ENCODE data around the gene GLUD2. TPM values are rescaled to one million over a fixed set of nuclear protein-coding genes. Genes with fewer than 3 reads are reported as not detected.

GLUD2 gene
- total and polyA plus RNA-seq, 2 donors (not counting 1 experiment from before 2014, with no cell fraction given), result 0.19 to 0.42 TPM

DNA sequence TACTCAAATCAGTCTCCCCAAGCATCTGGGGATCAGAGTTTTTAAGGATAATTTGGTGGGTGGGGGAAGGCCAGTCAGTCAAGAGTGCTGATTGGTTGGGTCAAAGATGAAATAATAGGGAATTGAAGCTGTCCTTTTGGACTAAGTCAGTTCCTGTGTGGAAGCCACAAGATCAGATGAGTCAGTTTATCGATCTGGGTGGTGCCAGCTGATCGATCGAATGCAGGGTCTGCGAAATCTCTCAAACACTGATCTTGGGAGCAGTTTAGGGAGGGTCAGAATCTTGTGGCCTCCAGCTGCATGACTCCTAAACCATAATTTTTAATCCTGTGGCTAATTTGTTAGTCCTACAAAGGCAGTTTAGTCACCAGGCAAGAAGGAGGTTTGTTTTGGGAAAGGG lies 17.3 kb upstream of the GLUD2 start:
- Mint-ChIP-seq H3K4me3 (no peak overlapping the region), H3K4me1 (no peaks in the 10 kb centered on the region), H3K27me3 (peaks cover 11% of the 10 kb centered on the region), H3K27ac (no peak overlapping the region), H3K9me3 (ENCODE audit: insufficient read depth) (no peaks in the 10 kb centered on the region)
- Histone ChIP-seq H3K79me2 (ENCODE audit: control insufficient read depth, insufficient read depth, low read length) (no peaks in the 10 kb centered on the region), H4K20me1 (ENCODE audit: control insufficient read depth, insufficient read depth, low read length, poor library complexity, severe bottlenecking) (no peaks in the 10 kb centered on the region), H2AFZ (ENCODE audit: insufficient read depth, low read depth, low read length, poor library complexity, severe bottlenecking) (no peak overlapping the region), H3K36me3 (replicated peaks in 1 of 2; ENCODE audit: control extremely low read depth in 1 of 2, control insufficient read depth in 1 of 2, extremely low read depth in 1 of 2, insufficient read depth in 2 of 2, low read length in 1 of 2) (no peaks in the 10 kb centered on the region), H3K4me3 (ENCODE audit: control extremely low read depth in 1 of 5, extremely low read depth in 1 of 5, insufficient read depth in 1 of 5, low read depth in 2 of 5, low read length in 4 of 5) (no peak overlapping the region), H3K4me1 (ENCODE audit: control insufficient read depth in 2 of 2, insufficient read depth in 2 of 2, low read length in 2 of 2) (no peaks in the 10 kb centered on the region), H3K9me3 (ENCODE audit: control extremely low read depth in 1 of 3, control insufficient read depth in 2 of 3, insufficient read depth in 1 of 3, low read length in 2 of 3) (no peaks in the 10 kb centered on the region), H3K9ac (ENCODE audit: low read length) (no peak overlapping the region), H3K27ac (ENCODE audit: low read length in 2 of 2) (no peak overlapping the region), H3K4me2 (replicated peaks; ENCODE audit: low read depth, low read length, poor library complexity, severe bottlenecking) (no peak overlapping the region), H3K27me3 (replicated peaks in 1 of 4; ENCODE audit: control extremely low read depth in 1 of 4, control insufficient read depth in 3 of 4, insufficient read depth in 4 of 4, low read length in 3 of 4) (no peaks in the 10 kb centered on the region)
- WGBS (ENCODE audit: insufficient coverage), result no CpG with 5 or more reads among the region's 4 CpGs
- CTCF ChIA-PET, result no interaction called here
- TF ChIP-seq EZH2 (IDR thresholded peaks at IDR 0.05; ENCODE audit: borderline replicate concordance, insufficient read depth, low read depth, low read length, poor library complexity, severe bottlenecking), result no peak
- TF ChIP-seq, protein P1, sequence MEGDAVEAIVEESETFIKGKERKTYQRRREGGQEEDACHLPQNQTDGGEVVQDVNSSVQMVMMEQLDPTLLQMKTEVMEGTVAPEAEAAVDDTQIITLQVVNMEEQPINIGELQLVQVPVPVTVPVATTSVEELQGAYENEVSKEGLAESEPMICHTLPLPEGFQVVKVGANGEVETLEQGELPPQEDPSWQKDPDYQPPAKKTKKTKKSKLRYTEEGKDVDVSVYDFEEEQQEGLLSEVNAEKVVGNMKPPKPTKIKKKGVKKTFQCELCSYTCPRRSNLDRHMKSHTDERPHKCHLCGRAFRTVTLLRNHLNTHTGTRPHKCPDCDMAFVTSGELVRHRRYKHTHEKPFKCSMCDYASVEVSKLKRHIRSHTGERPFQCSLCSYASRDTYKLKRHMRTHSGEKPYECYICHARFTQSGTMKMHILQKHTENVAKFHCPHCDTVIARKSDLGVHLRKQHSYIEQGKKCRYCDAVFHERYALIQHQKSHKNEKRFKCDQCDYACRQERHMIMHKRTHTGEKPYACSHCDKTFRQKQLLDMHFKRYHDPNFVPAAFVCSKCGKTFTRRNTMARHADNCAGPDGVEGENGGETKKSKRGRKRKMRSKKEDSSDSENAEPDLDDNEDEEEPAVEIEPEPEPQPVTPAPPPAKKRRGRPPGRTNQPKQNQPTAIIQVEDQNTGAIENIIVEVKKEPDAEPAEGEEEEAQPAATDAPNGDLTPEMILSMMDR (IDR thresholded peaks at IDR 0.05), result no peak
- intact Hi-C loops (cut with micrococcal nuclease), result no loop called here
- no peak for DNase-seq
- POLR2A ChIA-PET, result no interaction called here
- ATAC-seq (ENCODE audit: low read depth), result no peak

DNA sequence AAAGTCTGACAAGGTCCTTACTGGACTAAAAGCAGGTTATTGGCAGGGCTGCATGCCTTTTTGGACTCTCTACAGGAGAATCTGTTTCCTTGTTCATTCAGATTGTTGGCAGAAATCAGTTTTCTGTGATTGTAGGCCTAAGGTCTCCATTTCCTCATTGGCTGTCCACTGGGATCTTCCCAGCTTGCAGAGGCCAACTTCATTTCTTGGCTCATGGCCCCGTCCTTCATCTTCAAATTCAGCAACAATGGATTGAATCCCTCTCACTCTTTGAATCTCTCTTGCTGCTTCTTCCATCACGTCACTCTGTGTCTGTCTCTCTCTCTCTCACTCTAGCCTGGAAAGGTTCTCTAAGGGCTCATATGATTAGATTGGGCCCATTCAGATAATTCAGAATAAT lies 14.9 kb upstream of the GLUD2 start:
- Histone ChIP-seq H4K20me1 (ENCODE audit: control insufficient read depth, insufficient read depth, low read length, poor library complexity, severe bottlenecking) (no peaks in the 10 kb centered on the region), H2AFZ (ENCODE audit: insufficient read depth, low read depth, low read length, poor library complexity, severe bottlenecking) (no peak overlapping the region), H3K4me2 (replicated peaks; ENCODE audit: low read depth, low read length, poor library complexity, severe bottlenecking) (no peak overlapping the region), H3K4me1 (ENCODE audit: control insufficient read depth in 2 of 2, insufficient read depth in 2 of 2, low read length in 2 of 2) (no peaks in the 10 kb centered on the region), H3K4me3 (ENCODE audit: control extremely low read depth in 1 of 5, extremely low read depth in 1 of 5, insufficient read depth in 1 of 5, low read depth in 2 of 5, low read length in 4 of 5) (no peak overlapping the region), H3K27ac (ENCODE audit: low read length in 2 of 2) (no peak overlapping the region), H3K79me2 (ENCODE audit: control insufficient read depth, insufficient read depth, low read length) (no peaks in the 10 kb centered on the region), H3K9ac (ENCODE audit: low read length) (no peak overlapping the region), H3K9me3 (ENCODE audit: control extremely low read depth in 1 of 3, control insufficient read depth in 2 of 3, insufficient read depth in 1 of 3, low read length in 2 of 3) (no peaks in the 10 kb centered on the region), H3K36me3 (replicated peaks in 1 of 2; ENCODE audit: control extremely low read depth in 1 of 2, control insufficient read depth in 1 of 2, extremely low read depth in 1 of 2, insufficient read depth in 2 of 2, low read length in 1 of 2) (no peaks in the 10 kb centered on the region), H3K27me3 (replicated peaks in 1 of 4; ENCODE audit: control extremely low read depth in 1 of 4, control insufficient read depth in 3 of 4, insufficient read depth in 4 of 4, low read length in 3 of 4) (no peaks in the 10 kb centered on the region)
- TF ChIP-seq EZH2 (IDR thresholded peaks at IDR 0.05; ENCODE audit: borderline replicate concordance, insufficient read depth, low read depth, low read length, poor library complexity, severe bottlenecking), result no peak
- TF ChIP-seq, protein P1 (IDR thresholded peaks at IDR 0.05), result no peak
- Mint-ChIP-seq H3K27ac (no peak overlapping the region), H3K4me3 (no peak overlapping the region), H3K4me1 (no peaks in the 10 kb centered on the region), H3K9me3 (ENCODE audit: insufficient read depth) (no peaks in the 10 kb centered on the region), H3K27me3 (peaks cover 10% of the 10 kb centered on the region)
- POLR2A ChIA-PET, result no interaction called here
- ATAC-seq (ENCODE audit: low read depth) (no peak), DNase-seq (no peak)
- CTCF ChIA-PET, result no interaction called here
- 33% methylated on average over 1 of the region's 2 CpGs for WGBS (ENCODE audit: insufficient coverage)
- intact Hi-C loops (cut with micrococcal nuclease), result no loop called here
